HG02678 (cell line): ENCODE results near the gene MED27.

Experiments
- ATAC-seq: cut with Tn5 transposase; IDR thresholded peaks from one replicate; pipeline ENCODE4 v1.9.1; 2021; ENCODE audit warnings: mild to moderate bottlenecking, moderate library complexity; ENCODE audit not compliant: unreplicated experiment

Gene MED27

DNA sequence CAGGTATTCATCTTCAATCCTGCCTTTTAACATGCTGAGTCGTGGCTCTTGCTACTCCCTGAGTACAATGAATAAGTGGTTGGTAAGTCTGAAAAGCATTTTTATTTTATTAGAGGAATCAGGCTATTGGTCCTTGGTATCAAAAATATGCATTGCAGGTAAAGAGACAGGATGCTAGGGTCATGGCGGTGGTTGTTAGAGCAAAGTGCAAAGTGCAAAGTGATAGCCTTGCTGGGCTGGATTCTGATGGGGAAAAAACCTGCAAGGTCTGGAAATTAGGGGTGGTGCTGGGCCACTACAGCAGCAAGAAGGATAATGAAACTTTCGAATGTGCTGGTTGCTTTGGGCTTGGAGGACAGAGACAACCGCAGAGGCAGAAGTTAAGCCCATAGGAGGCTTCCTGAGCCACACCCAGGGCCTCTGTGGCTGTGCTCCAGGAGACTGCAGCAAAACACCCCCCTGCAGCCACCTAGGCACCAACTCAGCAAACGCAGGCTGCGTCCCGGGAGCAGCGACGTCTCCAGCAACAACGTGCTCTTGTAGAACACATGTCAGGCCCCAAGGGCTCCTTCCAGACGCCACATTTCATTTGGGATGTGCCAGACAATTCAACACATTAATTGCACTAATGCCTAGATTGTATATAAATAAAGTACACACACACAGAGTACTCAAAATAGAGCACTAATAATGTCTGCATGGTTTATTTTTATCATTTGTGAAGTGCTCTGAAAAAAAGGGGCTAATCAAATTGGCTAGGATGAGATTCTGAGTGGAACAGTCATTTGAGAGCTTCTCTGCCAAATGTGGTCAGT, 190.0 kb downstream of the MED27 start:
- no peak for ATAC-seq

DNA sequence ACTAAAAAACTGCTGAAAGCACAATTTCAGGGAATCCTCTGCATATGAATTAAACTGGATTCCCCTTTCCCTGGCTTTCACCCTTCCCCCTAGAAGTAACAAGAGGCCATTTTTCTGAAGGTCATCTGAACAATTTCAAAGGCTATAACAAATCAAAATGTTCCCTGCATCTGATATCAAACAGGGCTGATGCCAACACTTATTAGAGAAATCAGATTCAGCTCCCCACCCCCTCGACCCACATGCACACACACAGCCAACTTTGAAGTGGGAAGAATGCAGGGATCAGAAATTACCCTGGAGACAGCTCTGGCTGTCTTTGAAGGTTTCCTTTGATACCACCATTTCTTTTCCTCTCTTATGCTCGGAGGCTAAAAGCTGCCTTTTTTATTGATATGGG, 190.7 kb downstream of the MED27 start:
- no peak for ATAC-seq

DNA sequence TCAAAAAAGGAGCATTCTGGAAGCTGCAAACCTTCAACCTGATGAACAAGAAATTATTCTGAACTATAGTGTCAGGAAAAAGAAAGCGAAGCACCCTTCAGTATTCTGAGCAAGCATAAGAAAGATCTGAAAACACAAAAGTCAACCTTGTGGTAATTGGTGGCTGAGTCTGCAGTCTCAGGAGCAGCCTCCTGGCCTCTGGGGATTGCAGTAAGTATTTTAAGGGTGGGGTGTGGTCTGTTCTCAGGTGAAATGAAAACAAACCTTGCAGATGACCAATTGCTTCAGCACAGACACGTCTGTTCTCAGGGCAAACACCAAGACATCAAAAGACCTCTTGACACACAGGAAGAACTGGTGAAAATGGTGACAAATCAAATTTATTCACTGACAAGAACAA, 192.0 kb downstream of the MED27 start:
- no peak for ATAC-seq

DNA sequence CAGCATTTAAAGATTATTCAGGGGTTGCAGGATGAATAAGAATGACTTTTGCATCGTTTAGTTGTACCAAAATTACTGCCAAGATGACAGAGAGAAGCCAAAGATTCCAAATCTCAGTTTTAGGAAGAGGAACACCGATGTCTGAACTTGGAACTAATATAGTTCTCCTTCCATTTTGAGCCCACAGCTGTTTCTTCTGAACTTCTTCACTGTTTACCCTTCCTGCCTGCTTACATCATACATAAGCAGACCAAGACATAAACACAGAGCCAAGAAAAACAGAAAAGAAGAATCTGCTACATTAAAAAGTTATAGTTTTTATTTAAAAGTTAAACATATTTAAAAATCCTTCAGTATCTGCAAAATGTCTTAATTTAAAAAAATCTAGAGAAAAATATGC, 192.8 kb downstream of the MED27 start:
- no peak for ATAC-seq

DNA sequence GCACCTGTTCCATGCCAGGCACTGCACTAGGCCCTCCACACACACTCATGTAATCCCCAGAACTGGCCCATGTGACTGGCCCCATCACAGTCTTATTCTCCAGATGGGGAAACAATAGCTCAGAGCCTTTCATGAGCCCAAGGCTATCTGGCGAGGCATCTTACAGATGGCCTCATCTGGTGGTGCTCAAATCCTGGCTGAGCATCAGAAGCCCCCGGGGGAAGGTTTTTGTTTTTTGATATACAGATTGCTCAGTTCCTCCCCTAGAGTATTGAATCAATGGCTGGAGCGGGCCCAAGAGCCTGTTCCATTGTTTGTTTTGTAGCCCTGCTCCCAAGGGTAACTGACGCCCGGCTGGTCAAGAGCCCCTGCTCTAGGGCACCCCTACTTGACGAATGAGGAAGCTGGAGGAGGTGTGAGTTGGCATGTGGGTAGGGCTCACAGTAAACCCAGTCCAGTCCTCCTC, 194.5 kb downstream of the MED27 start:
- ATAC-seq: no peak

DNA sequence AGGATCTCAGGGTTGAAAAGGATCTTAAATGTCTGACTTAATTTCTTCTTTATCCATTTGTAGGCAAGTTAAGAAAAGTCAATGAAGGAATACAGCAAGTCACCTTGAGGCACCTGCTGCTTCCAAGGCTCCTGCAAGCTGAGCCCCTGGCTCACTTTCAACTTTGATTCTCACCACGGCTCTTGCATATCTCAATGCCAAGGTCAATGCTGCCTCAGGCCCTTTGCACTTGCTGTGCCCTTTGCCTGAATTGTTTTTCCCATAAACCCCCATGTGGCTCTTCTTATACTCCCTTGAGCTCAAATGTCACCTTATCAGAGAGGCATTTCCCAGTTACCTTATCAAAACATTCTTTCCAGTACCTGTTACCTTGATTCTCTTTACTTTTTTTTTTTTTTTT, 195.4 kb downstream of the MED27 start:
- ATAC-seq: no peak

DNA sequence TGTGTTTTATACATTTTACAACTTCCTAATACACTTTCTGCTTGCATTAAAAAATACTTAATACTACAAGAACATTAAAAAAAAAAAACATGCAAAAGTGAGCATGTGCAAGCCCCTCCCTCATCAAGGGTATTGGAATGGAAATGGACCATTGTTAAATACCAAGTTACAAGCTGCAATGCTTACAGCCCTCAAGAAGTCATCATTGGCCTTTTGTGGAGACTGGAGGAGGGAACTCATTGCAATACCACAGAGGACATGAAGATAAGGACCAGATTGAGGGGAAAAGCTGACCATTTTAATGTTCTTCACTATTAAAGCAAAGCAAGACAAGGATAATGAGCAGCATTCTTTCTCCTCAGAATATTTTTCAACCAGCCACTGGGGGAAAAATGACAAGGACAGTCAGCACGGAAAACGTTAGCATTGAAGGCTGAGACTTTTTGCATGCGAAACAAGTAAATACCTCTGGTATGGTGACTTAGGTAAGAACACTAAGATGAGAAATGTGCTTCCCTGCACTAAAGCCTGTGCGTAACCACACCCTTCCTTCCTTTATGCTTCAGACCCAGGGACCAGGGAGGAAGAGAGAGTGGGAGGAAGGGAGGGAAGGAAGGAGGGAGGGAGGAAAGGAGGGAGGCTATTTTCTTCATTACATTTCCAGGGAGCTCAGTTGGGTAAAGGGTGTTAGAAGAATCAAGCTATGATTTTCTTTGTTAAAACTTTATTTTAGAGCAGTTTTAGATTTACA, 198.7 kb downstream of the MED27 start:
- ATAC-seq: no peak

DNA sequence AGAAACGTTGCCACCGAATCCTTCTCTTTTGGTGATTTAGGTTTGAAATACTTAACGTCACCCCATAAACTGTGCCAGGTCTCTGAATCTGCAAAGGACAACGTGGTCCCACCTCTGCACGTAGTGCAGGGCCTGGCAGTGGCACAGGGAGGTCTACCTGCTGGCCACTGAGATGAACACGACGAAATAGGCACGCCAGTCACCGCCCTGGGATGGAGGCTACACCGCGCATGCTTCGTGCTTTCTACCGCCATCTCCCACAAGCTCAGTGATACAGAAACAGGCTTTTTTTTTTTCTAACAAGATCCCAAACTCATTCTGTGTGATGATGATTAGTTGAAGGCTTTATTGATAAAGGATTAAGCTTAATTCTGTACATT, 199.8 kb downstream of the MED27 start:
- no peak for ATAC-seq

DNA sequence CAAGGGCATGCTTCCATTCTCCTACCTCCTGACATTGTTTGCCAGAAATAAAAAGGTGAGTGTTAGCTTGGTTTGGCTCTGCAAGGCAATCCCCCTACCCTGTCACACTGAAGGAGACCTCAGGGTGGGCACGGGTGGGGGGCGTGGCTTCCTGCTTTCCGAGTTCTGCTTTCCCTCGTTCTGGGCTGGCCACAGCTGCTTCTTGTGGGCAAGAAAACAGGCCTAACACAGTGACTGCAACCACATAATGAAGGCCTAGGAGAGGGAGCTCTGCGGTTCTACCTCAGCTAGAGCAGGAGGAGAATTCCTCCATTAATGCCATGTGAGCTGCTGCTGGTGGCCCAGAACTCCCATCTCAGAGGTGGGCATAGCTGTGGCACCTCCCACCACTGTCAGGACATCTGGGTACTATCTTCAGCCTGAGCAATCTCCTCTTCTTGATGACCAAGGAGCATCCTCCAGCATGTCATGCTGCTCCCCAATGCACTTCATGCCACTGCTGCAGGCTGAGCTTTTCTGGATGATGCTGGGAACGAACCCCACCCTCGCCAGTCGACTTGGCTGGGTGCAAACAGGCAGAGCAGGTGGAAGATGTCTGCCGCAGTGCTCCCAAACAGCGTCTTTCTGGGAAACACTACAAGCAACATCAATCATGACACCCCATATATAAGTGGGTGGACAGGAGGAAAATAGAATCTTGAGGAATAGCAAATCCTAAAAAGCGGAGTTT, 200.3 kb downstream of the MED27 start:
- ATAC-seq: no peak

DNA sequence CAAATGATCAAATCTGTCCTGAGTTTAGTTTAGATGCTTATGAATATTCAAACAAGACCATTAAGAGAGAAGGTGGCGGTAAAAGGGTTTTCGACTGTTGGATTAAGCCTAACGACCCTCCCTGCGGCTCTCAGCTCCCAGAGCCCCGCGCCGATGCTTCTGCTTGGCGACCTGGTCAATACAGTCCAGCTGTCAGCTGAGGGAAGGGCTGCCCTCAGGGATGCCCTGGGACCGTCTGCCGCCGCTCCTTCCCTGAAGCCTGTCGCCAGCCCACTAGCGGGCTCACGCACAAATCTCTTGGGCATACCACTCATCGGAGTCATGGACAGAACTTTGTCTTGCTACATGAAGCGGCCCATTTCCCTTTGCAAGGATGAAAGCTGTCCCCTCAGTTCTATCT, 203.2 kb downstream of the MED27 start:
- no peak for ATAC-seq

DNA sequence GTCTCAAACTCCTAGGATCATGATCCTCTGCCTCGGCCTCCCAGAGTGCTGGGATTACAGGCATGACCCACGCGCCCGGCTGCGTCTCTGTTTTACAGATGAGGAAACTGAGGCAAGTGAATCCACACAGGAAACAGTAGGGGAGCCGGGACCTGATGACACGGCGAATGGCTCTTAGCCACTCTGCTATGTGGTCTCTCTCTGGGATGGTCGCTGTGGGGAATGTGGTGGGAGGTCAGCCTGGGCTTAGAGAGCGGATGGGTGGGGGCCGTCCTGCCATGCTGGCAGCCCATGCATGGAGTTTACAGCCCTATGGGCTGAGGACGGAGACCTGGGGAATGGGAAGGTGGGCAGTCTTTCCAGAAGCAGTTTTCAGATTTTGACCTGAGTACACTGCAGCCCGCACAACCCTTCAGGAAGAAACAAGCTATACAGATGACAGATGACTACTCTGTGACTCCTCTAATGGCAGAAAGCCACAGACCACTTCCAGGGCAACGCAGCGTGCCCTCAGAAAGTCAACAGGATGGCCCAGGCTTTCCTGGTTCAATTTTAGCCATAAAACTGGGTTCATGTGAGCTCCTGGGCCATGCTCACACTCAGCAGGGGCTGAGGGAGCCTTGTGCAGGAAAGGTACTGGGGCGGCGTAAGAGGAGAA, 203.7 kb downstream of the MED27 start:
- ATAC-seq: no peak

DNA sequence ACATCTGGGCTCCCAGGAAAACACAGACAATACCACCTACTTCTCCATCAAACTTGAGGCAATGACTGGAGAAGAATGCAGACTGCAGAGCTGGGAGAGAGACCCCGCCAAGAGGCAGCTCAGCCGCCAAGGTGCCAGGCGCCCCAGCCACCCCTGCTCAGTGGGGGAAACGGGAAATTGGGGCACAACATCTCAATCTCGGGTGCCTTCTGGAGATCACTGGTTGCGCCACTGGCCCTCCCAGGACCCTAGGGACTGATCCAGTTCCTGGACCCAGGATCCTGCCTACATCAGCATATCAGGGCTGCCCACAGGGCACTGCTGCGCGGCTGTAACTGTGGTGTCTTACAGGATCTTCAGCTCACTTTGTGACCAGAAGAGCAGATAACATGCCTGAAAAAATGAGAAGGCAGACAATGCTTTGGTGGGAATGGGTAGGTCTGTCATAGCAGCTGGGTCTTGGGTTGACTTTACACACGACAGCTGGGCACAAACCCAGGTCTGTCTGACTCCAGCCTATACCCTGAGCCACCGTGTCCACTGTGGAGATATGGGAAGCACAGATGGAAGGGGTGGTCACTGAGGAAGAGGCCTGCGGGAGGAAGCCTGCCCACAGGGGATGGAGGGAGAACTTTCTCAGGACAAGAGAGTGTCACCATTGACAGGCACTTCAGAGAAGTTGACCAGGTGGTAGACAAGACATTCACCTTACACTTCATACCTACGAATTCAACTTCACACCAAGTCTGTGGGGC, 204.6 kb downstream of the MED27 start:
- no peak for ATAC-seq

DNA sequence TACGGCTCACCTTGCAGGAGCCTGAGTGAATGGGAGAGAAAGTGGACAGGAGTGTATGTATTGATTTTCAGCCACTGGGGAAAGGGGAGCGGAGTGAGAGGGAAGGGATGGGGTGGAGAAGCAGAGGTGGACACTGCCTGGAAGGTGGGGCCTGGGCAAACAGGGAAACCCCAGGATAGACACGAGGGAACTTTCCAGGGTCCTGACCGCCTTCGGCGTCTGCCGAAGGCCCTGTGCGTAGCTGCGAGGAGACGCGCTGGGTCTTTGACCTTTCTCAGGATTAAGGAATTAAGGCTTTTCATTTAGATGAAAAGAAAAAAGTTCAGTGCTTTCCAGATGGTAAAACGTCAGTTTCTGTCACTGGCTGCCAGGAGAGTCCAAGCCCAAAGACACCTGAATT, 205.2 kb downstream of the MED27 start:
- ATAC-seq: no peak

DNA sequence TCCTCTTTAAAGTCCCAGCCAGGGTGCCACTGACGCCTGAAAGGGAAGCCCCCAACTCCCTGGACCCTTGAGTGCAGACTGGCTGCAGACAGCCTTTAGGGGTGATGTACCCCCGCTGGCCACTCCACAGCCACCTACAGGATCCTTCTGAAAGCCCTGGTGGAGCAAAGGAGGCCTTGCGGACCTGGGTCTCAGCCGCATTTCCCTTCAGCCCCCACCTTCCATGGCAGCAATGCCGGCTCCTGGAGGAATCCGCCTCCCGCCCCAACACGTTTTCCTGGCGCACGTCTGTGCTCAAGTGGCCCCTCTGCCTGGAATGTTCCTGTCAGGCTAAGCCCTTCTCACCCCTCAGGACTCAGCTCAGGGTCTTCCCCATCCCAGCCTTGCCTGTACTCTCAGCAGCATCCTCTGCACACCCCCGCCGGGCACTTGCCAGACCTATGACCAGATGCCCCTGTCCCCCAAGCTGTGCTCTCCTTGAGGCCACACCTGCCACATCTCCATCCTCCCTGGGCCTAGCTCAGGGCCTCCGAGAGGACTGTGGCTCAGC, 205.7 kb downstream of the MED27 start:
- ATAC-seq: no peak

DNA sequence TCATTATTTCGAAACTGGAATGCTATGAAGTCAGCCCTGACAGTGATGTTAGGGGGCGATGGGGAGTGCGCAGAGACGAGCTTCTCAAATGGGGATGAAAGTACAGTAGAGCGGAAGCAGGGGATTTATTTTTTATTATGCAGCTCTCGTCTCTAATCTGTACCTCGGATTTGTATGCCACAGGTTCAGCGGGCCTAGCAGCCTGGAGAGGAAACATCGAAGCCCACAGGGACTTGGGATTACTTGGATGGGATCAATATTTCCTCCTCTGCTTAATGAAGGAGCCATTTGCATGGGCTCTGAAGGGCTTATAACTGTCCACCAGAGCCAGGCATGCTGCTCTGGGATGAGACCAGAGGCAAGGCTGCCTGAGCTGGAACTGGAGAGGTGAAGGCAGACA, 206.3 kb downstream of the MED27 start:
- no peak for ATAC-seq

DNA sequence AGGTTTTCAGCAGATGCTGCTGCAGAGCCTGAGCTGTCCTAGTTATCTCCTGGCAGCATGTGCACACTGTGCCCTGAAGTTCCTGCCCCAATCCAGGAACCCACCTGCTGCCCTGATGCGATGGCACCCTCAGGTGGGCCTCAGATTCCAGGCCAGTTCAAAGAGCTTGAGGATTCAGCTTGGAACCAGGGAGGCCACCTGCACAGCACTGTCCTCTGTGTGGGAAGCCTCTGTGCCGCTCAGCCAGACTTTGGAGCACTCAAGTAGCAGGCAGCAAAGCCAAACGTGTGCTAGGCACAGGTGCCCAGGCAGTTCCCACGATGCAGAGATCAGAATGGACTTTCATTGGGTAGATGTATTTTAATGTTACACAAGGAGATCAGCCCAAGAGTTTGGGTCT, 207.0 kb downstream of the MED27 start:
- no peak for ATAC-seq

DNA sequence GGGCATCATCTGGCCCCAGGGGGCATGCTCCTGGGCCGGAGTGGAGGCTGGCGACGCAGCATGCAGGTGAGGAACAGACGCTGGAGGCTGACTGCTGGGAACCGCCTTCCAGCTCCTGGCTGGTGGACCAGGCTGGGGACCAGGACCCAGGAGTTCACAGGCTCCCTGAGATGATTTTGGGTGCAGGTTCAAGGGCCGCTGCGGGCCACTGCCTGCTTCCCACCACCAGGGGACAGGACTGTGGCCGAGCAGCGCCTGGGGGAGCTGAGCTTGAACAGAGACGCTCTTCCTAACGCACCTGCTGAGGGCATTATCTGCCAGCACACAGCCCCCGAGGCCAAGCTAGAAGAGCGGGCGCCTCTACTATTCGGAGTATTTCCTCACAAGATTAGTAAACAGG, 207.7 kb downstream of the MED27 start:
- ATAC-seq: no peak

DNA sequence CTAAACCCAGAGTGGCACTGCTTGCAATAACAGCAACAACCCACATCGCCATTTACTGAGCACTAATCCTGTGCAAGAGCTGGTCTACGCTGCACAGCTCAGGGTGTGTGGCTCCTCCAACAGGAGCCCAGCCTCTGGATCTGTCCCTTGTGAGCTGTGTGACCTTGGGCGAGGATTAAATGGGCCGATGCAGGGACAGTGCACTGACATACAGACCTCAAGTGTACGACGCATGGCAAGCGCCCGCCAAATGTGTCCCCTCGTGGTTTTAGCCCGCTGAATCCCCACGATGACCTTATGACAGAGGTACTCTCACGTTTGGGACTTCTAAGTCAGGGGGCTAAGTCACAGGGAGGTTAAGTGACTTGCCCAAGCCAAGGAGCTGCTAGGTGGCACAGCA, 209.5 kb downstream of the MED27 start:
- ATAC-seq: no peak

DNA sequence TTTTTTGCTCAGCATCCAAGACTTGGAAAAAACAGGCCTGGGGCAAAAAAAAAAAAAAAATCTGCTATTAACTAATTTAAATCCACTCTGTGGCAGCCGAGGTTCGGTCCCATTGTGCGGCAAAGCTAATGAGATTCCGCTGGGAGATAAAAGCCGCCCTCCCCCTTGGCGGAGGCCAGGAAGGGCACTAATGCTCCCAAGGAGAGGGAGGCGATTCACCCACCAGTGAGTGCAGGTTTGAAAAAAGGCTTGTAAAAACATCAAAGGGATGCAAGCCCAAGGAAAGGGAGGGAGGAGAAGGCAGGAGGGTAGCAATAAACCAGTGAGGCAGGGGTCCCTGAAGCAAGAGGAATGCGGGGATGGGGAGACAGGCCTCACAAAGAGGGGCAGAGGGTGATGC, 210.3 kb downstream of the MED27 start:
- no peak for ATAC-seq

DNA sequence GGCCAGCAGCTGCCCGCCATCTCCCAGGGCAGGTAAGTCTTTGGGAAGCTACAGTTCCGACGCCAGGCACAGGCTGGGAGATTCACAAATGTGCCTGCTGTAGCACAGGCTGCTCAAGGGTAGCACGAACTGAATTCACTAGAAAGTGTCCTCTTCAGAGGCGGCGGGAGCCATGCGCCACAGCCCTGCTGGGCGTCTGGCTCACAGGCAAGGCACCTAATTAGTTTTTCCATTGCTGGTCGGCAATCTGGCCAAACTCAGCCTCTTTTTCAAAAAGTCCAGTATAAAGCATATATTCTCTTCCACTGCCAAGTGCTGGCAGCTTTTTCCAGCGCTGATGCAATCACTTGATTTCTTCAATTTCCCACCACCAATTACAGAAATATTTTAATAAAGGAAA, 210.9 kb downstream of the MED27 start:
- no peak for ATAC-seq
